ENCODE data around the gene NAA20. TPM values are rescaled to one million over a fixed set of nuclear protein-coding genes. Genes with fewer than 3 reads are reported as not detected.

NAA20 gene
- total and polyA plus RNA-seq, 2 of the 4 experiments (the other 2 are of a cell fraction): 35.7 to 58.8 TPM

DNA sequence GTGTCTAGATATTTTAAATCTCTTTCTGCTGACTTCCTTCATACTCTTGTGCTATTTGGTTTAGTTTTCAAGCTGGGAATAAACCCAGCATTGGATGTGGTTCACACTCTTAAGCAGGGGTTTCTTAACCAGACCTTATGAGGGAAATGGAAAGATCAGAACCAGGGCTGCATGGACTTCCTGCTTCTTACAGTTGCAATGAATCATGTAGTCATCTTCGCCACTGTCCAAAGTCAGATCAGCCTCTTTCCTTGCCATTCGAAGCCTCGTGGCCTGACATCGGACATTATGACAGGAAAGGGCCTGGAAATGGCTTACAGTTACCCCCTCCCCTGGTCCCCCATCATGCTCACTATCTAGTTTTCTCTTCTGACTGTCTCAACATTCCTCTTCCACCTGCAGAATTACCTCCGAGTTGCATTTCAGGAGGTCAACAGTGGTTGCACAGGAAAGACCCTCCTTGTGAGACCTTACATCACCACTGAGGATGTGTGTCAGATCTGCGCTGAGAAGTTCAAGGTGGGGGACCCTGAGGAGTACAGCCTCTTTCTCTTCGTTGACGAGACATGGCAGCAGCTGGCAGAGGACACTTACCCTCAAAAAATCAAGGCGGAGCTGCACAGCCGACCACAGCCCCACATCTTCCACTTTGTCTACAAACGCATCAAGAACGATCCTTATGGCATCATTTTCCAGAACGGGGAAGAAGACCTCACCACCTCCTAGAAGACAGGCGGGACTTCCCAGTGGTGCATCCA, 16.8 kb upstream of the NAA20 start:
- H3K9me3 ChIP-seq (ENCODE audit: control insufficient read depth, insufficient read depth, low read length): no peaks in the 10 kb centered on the region
- no peak for ATAC-seq (ENCODE audit: low read depth)
- WGBS, 2 experiments (ENCODE audit: extremely low coverage in 2 of 2, insufficient read length in 1 of 2): 92% methylated on average over 6 of the region's 14 CpGs; no CpG with 5 or more reads in 1 of the 2 experiments

More for the DNA sequence above, 16.8 kb upstream of the NAA20 start:
- H4K20me1 ChIP-seq (ENCODE audit: insufficient read depth, low read length): peaks cover 48% of the 10 kb centered on the region
- H4K8ac ChIP-seq (ENCODE audit: low read depth in 2 of 2, low read length in 2 of 2): no peak overlapping the region
- peaks cover 18% of the 10 kb centered on the region for H3K4me1 ChIP-seq (ENCODE audit: control insufficient read depth, insufficient read depth, low read length)
- ChIA-PET CTCF (no interaction called here), POLR2A (ENCODE audit: unreplicated experiment) (no interaction called here)
- intact Hi-C loops (cut with micrococcal nuclease) (no loop called here), dilution Hi-C loops (cut with HindIII; ENCODE audit: low sequenced_read_pairs, unreplicated experiment) (no loop called here), in situ Hi-C loops (cut with MboI; ENCODE audit: low sequenced_read_pairs) (no loop called here)
- no peak overlapping the region for H4K5ac ChIP-seq (ENCODE audit: low read depth, low read length)
- no peak overlapping the region for H2BK15ac ChIP-seq (ENCODE audit: low read depth, low read length)
- H4K91ac ChIP-seq (ENCODE audit: insufficient read depth, low read depth, low read length): no peak overlapping the region
- no peak overlapping the region for H3K14ac ChIP-seq (replicated peaks; ENCODE audit: low read depth, low read length)
- DNase-seq: no peak
- peaks cover 42 to 76% of the 10 kb centered on the region in 2 experiments for H3K79me1 ChIP-seq (ENCODE audit: low read depth in 1 of 2, low read length in 2 of 2)
- peaks cover 14% of the 10 kb centered on the region for H3K9me1 ChIP-seq (ENCODE audit: insufficient read depth, low read length)
- TF ChIP-seq MAFK (IDR thresholded peaks at IDR 0.05; ENCODE audit: low read depth, low read length) (no peak), RCOR1 (IDR thresholded peaks at IDR 0.05; ENCODE audit: insufficient replicate concordance, low read length) (no peak), CEBPB (IDR thresholded peaks at IDR 0.05; ENCODE audit: low read depth, low read length) (no peak), MAZ (IDR thresholded peaks at IDR 0.05; ENCODE audit: borderline replicate concordance, low read depth, low read length) (no peak), RFX5 (IDR thresholded peaks at IDR 0.05; ENCODE audit: low read depth, low read length) (no peak), SMC3 (IDR thresholded peaks at IDR 0.05; ENCODE audit: low read depth, low read length) (no peak), FOS (IDR thresholded peaks at IDR 0.05; ENCODE audit: low read depth, low read length) (no peak)
- TF ChIP-seq, protein P1, sequence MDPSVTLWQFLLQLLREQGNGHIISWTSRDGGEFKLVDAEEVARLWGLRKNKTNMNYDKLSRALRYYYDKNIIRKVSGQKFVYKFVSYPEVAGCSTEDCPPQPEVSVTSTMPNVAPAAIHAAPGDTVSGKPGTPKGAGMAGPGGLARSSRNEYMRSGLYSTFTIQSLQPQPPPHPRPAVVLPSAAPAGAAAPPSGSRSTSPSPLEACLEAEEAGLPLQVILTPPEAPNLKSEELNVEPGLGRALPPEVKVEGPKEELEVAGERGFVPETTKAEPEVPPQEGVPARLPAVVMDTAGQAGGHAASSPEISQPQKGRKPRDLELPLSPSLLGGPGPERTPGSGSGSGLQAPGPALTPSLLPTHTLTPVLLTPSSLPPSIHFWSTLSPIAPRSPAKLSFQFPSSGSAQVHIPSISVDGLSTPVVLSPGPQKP (IDR thresholded peaks at IDR 0.05; ENCODE audit: borderline replicate concordance, low read depth, low read length): no peak
- TF ChIP-seq, protein P2, sequence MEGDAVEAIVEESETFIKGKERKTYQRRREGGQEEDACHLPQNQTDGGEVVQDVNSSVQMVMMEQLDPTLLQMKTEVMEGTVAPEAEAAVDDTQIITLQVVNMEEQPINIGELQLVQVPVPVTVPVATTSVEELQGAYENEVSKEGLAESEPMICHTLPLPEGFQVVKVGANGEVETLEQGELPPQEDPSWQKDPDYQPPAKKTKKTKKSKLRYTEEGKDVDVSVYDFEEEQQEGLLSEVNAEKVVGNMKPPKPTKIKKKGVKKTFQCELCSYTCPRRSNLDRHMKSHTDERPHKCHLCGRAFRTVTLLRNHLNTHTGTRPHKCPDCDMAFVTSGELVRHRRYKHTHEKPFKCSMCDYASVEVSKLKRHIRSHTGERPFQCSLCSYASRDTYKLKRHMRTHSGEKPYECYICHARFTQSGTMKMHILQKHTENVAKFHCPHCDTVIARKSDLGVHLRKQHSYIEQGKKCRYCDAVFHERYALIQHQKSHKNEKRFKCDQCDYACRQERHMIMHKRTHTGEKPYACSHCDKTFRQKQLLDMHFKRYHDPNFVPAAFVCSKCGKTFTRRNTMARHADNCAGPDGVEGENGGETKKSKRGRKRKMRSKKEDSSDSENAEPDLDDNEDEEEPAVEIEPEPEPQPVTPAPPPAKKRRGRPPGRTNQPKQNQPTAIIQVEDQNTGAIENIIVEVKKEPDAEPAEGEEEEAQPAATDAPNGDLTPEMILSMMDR (conservative IDR thresholded peaks at IDR 0.05; ENCODE audit: low read depth, low read length): no peak
- H2AFZ ChIP-seq (replicated peaks; ENCODE audit: low read length, poor library complexity): no peak overlapping the region
- H2AK9ac ChIP-seq (replicated peaks; ENCODE audit: low read depth, low read length, poor library complexity): no peak overlapping the region
- H3K36me3 ChIP-seq (ENCODE audit: control insufficient read depth, insufficient read depth, low read length): peaks cover 58% of the 10 kb centered on the region
- H3K56ac ChIP-seq (ENCODE audit: extremely low read depth, insufficient read depth, low read length): no peak overlapping the region
- no peak overlapping the region for H3K4ac ChIP-seq (ENCODE audit: low read depth, low read length)
- H3K27me3 ChIP-seq (ENCODE audit: control insufficient read depth, insufficient read depth, low read length): no peaks in the 10 kb centered on the region
- H2BK5ac ChIP-seq (ENCODE audit: low read depth, low read length, poor library complexity, severe bottlenecking): no peak overlapping the region
- no TSS peak for BruUV-seq (replicated peaks)
- H3K9ac ChIP-seq (ENCODE audit: low read depth, low read length): no peak overlapping the region
- H2AK5ac ChIP-seq (ENCODE audit: low read depth, low read length): no peak overlapping the region
- H3K4me3 ChIP-seq (ENCODE audit: insufficient read depth, low read depth, low read length): no peak overlapping the region
- H3K18ac ChIP-seq (ENCODE audit: low read depth, low read length): no peak overlapping the region
- H2BK20ac ChIP-seq (ENCODE audit: low read depth, low read length): no peak overlapping the region
- H2BK120ac ChIP-seq (ENCODE audit: low read depth, low read length): no peak overlapping the region
- H3K27ac ChIP-seq (ENCODE audit: insufficient read depth, low read length): no peak overlapping the region
- H3K4me2 ChIP-seq (ENCODE audit: low read depth, low read length): no peak overlapping the region
- H3K23ac ChIP-seq (ENCODE audit: low read depth, low read length): no peak overlapping the region
